Activated B cell treated with CpG ODN at 0.5 μM for 24 hours (primary cell): ENCODE measurements around the gene SUPT3H. TPM values are rescaled to one million over a fixed set of nuclear protein-coding genes. Genes with fewer than 3 reads are reported as not detected.

Source experiments
- ATAC-seq: fragments of 200-7000 bp; cut with Tn5 transposase; one replicate; pipeline ENCODE4 v1.10.0; 2021; ENCODE audit warnings: low read depth, mild to moderate bottlenecking, moderate library complexity
- CTCF ChIA-PET: fragments of 350-600 bp; sonication (Branson Sonifier 250); formaldehyde crosslinking; loops from one replicate; lab custom pipeline; 2021; ENCODE audit warnings: antibody characterized with exemption; lab: Charles Lee
- POLR2A ChIA-PET: fragments of 350-600 bp; sonication (Branson Sonifier 250); formaldehyde crosslinking; loops from one replicate; lab custom pipeline; 2021; ENCODE audit warnings: antibody characterized with exemption; lab: Charles Lee
- DNase-seq: peaks from one replicate; pipeline ENCODE4 v3.0.0; 2022
- H3K27ac Mint-ChIP-seq: one replicate; pipeline ENCODE4 v1.8.0; 2020; ENCODE audit warnings: mixed read lengths
- H3K27me3 Mint-ChIP-seq: one replicate; pipeline ENCODE4 v1.8.0; 2021; ENCODE audit warnings: mixed read lengths
- H3K36me3 Mint-ChIP-seq: one replicate; pipeline ENCODE4 v1.8.0; 2021; ENCODE audit warnings: low read depth, mixed read lengths
- H3K4me1 Mint-ChIP-seq: one replicate; pipeline ENCODE4 v1.8.0; 2021; ENCODE audit warnings: mixed read lengths
- H3K4me3 Mint-ChIP-seq: one replicate; pipeline ENCODE4 v1.8.0; 2020; ENCODE audit warnings: mild to moderate bottlenecking, mixed read lengths
- H3K9me3 Mint-ChIP-seq: one replicate; pipeline ENCODE4 v1.8.0; 2020; ENCODE audit warnings: mixed read lengths
- CTCF ChIP-seq: fragments of 200-600 bp; IDR thresholded peaks from one replicate; pipeline ENCODE4 v1.8.0; 2022; ENCODE audit warnings: antibody characterized with exemption, mild to moderate bottlenecking
- intact Hi-C: fragments of 100-400 bp; cut with micrococcal nuclease; formaldehyde crosslinking; loops from one replicate; pipeline ENCODE4 v1.15.1; 2024
- total RNA-seq: library from RNA; stranded (reverse); gene quantifications from 2 replicates; pipeline ENCODE4 v1.2.3, GENCODE V29; 2022

SUPT3H gene
- total RNA-seq, 1 donor from 2014 or later, result 9.9 TPM

GRCh38 chr6:45132658-45133294 lies 245.0 kb downstream of the SUPT3H start:
- ATAC-seq (no peak), DNase-seq (no peak)
- H3K4me1 Mint-ChIP-seq, result no peaks in the 10 kb centered on the region
- peaks cover 15% of the 10 kb centered on the region for H3K36me3 Mint-ChIP-seq
- CTCF ChIA-PET, result no interaction called here
- peaks cover 15% of the 10 kb centered on the region for H3K9me3 Mint-ChIP-seq
- intact Hi-C loops, result no loop called here
- no peak overlapping the region for H3K27ac Mint-ChIP-seq
- no peak overlapping the region for H3K4me3 Mint-ChIP-seq
- no peak for TF ChIP-seq CTCF
- POLR2A ChIA-PET, result no interaction called here
- no peaks in the 10 kb centered on the region for H3K27me3 Mint-ChIP-seq

DNA sequence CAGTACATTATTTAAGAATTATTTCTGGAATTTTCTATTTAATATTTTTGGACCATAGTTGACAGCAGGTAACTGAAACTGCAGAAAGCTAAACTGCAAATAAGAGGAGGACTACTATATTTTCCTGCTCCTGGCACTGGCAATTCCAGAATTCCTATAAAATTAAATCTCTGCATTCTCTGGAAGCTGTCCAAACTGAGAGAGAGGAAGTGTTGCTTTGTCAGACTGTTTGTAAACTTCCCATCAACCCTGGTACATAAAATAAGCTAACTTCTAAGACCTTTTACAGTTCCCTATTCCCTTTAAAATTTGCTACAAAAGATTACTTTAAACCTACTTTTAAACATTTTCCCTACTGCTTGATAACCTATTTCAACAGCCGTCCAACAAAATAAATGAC lies 245.7 kb downstream of the SUPT3H start:
- intact Hi-C loops, result no loop called here
- POLR2A ChIA-PET, result no interaction called here
- ATAC-seq (no peak), DNase-seq (no peak)
- Mint-ChIP-seq H3K27ac (no peak overlapping the region), H3K36me3 (peaks cover 15% of the 10 kb centered on the region), H3K4me3 (no peak overlapping the region), H3K9me3 (peaks cover 13% of the 10 kb centered on the region), H3K27me3 (no peaks in the 10 kb centered on the region), H3K4me1 (no peaks in the 10 kb centered on the region)
- CTCF ChIA-PET, result no interaction called here
- TF ChIP-seq CTCF, result no peak

DNA sequence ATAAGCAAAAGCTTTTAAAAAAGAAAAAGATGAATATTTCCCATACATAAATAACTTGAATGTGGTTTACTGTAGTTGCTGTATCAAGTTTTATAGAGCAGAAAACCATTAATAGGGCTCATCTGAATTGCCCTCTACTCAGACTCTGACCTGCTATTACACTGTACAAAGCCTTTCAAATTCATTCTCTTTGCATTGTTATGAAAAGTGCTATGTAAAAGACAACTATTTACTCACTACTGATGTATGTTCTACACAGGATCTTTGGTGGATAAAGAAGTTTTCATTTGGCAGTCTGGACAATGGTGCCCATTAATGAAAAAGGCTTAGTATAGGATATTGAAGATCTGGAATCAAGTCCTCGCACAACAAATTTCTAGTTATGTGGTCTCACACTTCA lies 248.7 kb downstream of the SUPT3H start:
- Mint-ChIP-seq H3K4me3 (no peak overlapping the region), H3K9me3 (no peaks in the 10 kb centered on the region), H3K36me3 (no peaks in the 10 kb centered on the region), H3K4me1 (no peaks in the 10 kb centered on the region), H3K27ac (no peak overlapping the region), H3K27me3 (no peaks in the 10 kb centered on the region)
- TF ChIP-seq CTCF, result no peak
- DNase-seq (no peak), ATAC-seq (no peak)
- intact Hi-C loops, result no loop called here
- ChIA-PET POLR2A (no interaction called here), CTCF (no interaction called here)

DNA sequence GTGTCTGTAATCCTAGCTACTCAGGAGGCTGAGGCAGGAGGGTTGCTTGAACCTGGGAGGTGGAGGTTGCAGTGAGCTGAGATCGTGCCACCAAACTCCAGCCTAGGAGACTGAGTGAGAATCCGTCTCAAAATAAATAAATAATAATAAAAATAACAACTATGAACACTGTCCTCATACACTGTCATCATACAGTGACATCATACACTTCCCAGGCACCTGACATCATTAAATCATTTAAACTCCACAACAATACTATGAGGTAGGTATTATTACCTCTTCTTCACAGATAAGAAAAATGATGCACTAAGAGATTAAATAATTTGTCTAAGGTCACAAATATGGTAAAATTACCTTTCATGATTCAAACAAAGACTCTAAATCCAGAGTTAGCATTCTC lies 250.5 kb downstream of the SUPT3H start:
- H3K36me3 Mint-ChIP-seq, result no peaks in the 10 kb centered on the region
- DNase-seq, result no peak
- H3K27me3 Mint-ChIP-seq, result no peaks in the 10 kb centered on the region
- no peaks in the 10 kb centered on the region for H3K9me3 Mint-ChIP-seq
- no peaks in the 10 kb centered on the region for H3K4me1 Mint-ChIP-seq
- ATAC-seq, result no peak
- no peak overlapping the region for H3K27ac Mint-ChIP-seq
- CTCF ChIA-PET, result no interaction called here
- no peak overlapping the region for H3K4me3 Mint-ChIP-seq
- POLR2A ChIA-PET, result no interaction called here
- no peak for TF ChIP-seq CTCF
- intact Hi-C loops, result no loop called here

DNA sequence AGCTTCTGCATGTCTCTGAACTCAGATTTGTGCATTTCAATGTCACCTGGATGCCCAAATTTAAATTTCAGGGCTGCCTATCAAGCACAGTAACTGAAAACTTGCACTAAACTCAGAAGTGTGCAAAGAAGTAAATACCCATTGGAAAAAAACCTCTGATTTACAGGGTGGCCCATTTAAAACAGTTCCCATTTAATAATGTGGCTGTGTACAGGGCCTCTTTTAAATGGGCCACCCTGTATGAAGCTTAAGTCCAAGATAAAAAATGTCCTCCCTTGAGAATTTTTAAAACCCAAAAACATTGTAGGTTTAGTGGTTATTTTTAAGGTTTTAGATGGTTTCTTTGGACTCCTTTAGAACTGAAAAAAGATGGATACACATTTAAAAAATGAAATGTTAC lies 251.7 kb downstream of the SUPT3H start:
- Mint-ChIP-seq H3K4me3 (no peak overlapping the region), H3K9me3 (no peaks in the 10 kb centered on the region), H3K4me1 (no peaks in the 10 kb centered on the region), H3K27me3 (no peaks in the 10 kb centered on the region), H3K27ac (no peak overlapping the region), H3K36me3 (no peaks in the 10 kb centered on the region)
- CTCF ChIA-PET, result no interaction called here
- no peak for DNase-seq
- POLR2A ChIA-PET, result no interaction called here
- TF ChIP-seq CTCF, result no peak
- ATAC-seq, result no peak
- intact Hi-C loops, result no loop called here
